Activated CD4-positive, alpha-beta T cell treated with anti-CD3 and anti-CD28 coated beads, Interleukin-2, amount 50 U/mL, for 4 hours (primary cell): ENCODE results near the gene PADI1.
A peak's percentile ranks its signal among the peaks of the same experiment; 100 is the strongest.
"Not testable (repeated sequence)": the region's sequence is repeated elsewhere in the genome, so short reads cannot be mapped to it uniquely, and the experiment has no call there.

Experiments used
- DNase-seq, 2 experiments: peaks; one replicate each; pipeline ENCODE4 v3.0.0-alpha.2; 2020

Gene PADI1

GRCh38 chr1:17218939-17219338 is 14.0 kb downstream of the PADI1 start:
- no peak for DNase-seq

- no peak for DNase-seq
These were observed 15.4 kb downstream of the PADI1 start for GRCh38 chr1:17220287-17220686.

- DNase-seq, result no peak
These were observed 17.6 kb downstream of the PADI1 start for GRCh38 chr1:17222557-17222956.

- no peak for DNase-seq
These were observed 19.5 kb downstream of the PADI1 start for GRCh38 chr1:17224434-17224833.

GRCh38 chr1:17225140-17225539 is 20.2 kb downstream of the PADI1 start:
- DNase-seq, result no peak

GRCh38 chr1:17227358-17227915 is 22.5 kb downstream of the PADI1 start:
- DNase-seq, result no peak

GRCh38 chr1:17228619-17229018 is 23.7 kb downstream of the PADI1 start:
- DNase-seq, result no peak

- DNase-seq, result no peak
These were observed 24.5 kb downstream of the PADI1 start for GRCh38 chr1:17229379-17229778.

GRCh38 chr1:17230106-17230505 is 25.2 kb downstream of the PADI1 start:
- no peak for DNase-seq

GRCh38 chr1:17230671-17231310 is 25.9 kb downstream of the PADI1 start:
- DNase-seq, result no peak

GRCh38 chr1:17232759-17233661 is 28.1 kb downstream of the PADI1 start:
- DNase-seq, result no peak

- DNase-seq, result no peak
These were observed 28.9 kb downstream of the PADI1 start for GRCh38 chr1:17233675-17234320.

- DNase-seq, result no peak
These were observed 29.5 kb downstream of the PADI1 start for GRCh38 chr1:17234405-17234804.

- no peak for DNase-seq
These were observed 30.4 kb downstream of the PADI1 start for GRCh38 chr1:17235135-17235885.

GRCh38 chr1:17236779-17237560 is 32.0 kb downstream of the PADI1 start:
- peak; percentile 87 to 92 for DNase-seq

- no peak for DNase-seq
These were observed 32.6 kb downstream of the PADI1 start for GRCh38 chr1:17237561-17237903.

- no peak for DNase-seq
These were observed 34.5 kb downstream of the PADI1 start for GRCh38 chr1:17239420-17239819.

- DNase-seq, result not testable (repeated sequence)
These were observed 36.3 kb downstream of the PADI1 start for GRCh38 chr1:17241011-17241779.

GRCh38 chr1:17241780-17242074 is 36.8 kb downstream of the PADI1 start:
- DNase-seq, result not testable (repeated sequence)

GRCh38 chr1:17243274-17243673 is 38.3 kb downstream of the PADI1 start:
- no peak for DNase-seq
